CD8-positive, alpha-beta memory T cell (primary cell): ENCODE data around the gene ZNF787. TPM values are rescaled to one million over a fixed set of nuclear protein-coding genes. Genes with fewer than 3 reads are reported as not detected.
"Not testable (repeated sequence)": the region's sequence is repeated elsewhere in the genome, so short reads cannot be mapped to it uniquely, and the experiment has no call there.

Experiments used
- CTCF ChIA-PET: fragments of 350-600 bp; sonication (Branson Sonifier 250); formaldehyde crosslinking; loops from one replicate; lab custom pipeline; 2021; ENCODE audit warnings: antibody characterized with exemption; lab: Charles Lee
- POLR2A ChIA-PET: fragments of 350-600 bp; sonication (Branson Sonifier 250); formaldehyde crosslinking; loops from one replicate; lab custom pipeline; 2021; ENCODE audit warnings: antibody characterized with exemption; lab: Charles Lee
- DNase-seq, 5 donors: peaks; one replicate each; pipeline versions ENCODE4 v3.0.0 to v3.0.0-alpha.2; 2020 to 2022; ENCODE audit warnings: mixed read lengths in 1 of 5
- H3K27ac ChIP-seq: one replicate; pipeline ENCODE4 v1.7.0; 2013; ENCODE audit warnings: low read depth, mild to moderate bottlenecking, low read length, moderate library complexity
- H3K27me3 ChIP-seq: 2 replicates; pipeline ENCODE4 v1.7.0; 2013; ENCODE audit warnings: low read length, mild to moderate bottlenecking; ENCODE audit not compliant: insufficient read depth, poor library complexity, severe bottlenecking
- H3K36me3 ChIP-seq: 2 replicates; pipeline ENCODE4 v1.7.0; 2013; ENCODE audit warnings: mild to moderate bottlenecking, low read length, moderate library complexity; ENCODE audit not compliant: insufficient read depth
- H3K4me1 ChIP-seq: 2 replicates; pipeline ENCODE4 v1.7.0; 2013; ENCODE audit warnings: mild to moderate bottlenecking, low read length, moderate library complexity; ENCODE audit not compliant: insufficient read depth
- H3K4me3 ChIP-seq: 2 replicates; pipeline ENCODE4 v1.7.0; 2013; ENCODE audit warnings: mild to moderate bottlenecking, low read length
- H3K9me3 ChIP-seq: 2 replicates; pipeline ENCODE4 v1.7.0; 2013; ENCODE audit warnings: mild to moderate bottlenecking, low read length
- H3K27ac Mint-ChIP-seq, 8 donors: one replicate each; pipeline ENCODE4 v1.8.0; 2020 to 2021; ENCODE audit warnings: mixed read lengths in 8 of 8, mild to moderate bottlenecking in 6 of 8, inconsistent platforms in 3 of 8, moderate library complexity in 3 of 8
- H3K27me3 Mint-ChIP-seq, 2 donors: one replicate each; pipeline ENCODE4 v1.8.0; 2020 to 2021; ENCODE audit warnings: mixed read lengths in 2 of 2, mild to moderate bottlenecking in 1 of 2, moderate library complexity in 1 of 2
- H3K36me3 Mint-ChIP-seq, 3 donors: one replicate each; pipeline ENCODE4 v1.8.0; 2020 to 2021; ENCODE audit warnings: mixed read lengths in 3 of 3, inconsistent platforms in 1 of 3, mild to moderate bottlenecking in 1 of 3
- H3K4me1 Mint-ChIP-seq, 3 donors: one replicate each; pipeline ENCODE4 v1.8.0; 2020 to 2021; ENCODE audit warnings: mixed read lengths in 3 of 3, inconsistent platforms in 1 of 3, mild to moderate bottlenecking in 1 of 3
- H3K4me3 Mint-ChIP-seq, 7 donors: one replicate each; pipeline ENCODE4 v1.8.0; 2020 to 2021; ENCODE audit warnings: mixed read lengths in 7 of 7, mild to moderate bottlenecking in 6 of 7, moderate library complexity in 4 of 7, inconsistent platforms in 2 of 7
- H3K9me3 Mint-ChIP-seq, 5 donors: one replicate each; pipeline ENCODE4 v1.8.0; 2020 to 2022; ENCODE audit warnings: mixed read lengths in 5 of 5, mild to moderate bottlenecking in 3 of 5, moderate library complexity in 2 of 5, inconsistent platforms in 1 of 5
- polyA plus RNA-seq: library from polyadenylated mRNA; unstranded; fragments of 300-500 nt; fragmentation: Illumina TruSeq; gene quantifications from one replicate; pipeline ENCODE4 v1.2.3, GENCODE V29; 2021
- total RNA-seq, 2 experiments: library from RNA; stranded (reverse); gene quantifications; one replicate each; pipeline ENCODE4 v1.2.3, GENCODE V29; 2021

The ZNF787 gene
- total and polyA plus RNA-seq, 3 experiments from 2014 or later: 2.8 to 38.7 (median 34.7) TPM

GRCh38 chr19:56105831-56106396 lies 15.2 kb downstream of the ZNF787 start:
- peak overlapping the region in 1 of 7 donors; percentile 20 for H3K4me3 Mint-ChIP-seq
- H3K27me3 ChIP-seq, H3K27me3 Mint-ChIP-seq, H3K9me3 Mint-ChIP-seq, H3K36me3 ChIP-seq, DNase-seq, POLR2A ChIA-PET, H3K9me3 ChIP-seq, H3K4me1 ChIP-seq, H3K27ac ChIP-seq, H3K4me3 ChIP-seq: not testable (repeated sequence)
- peaks cover 0 to 34% (median 4%) of the 10 kb centered on the region in 3 donors for H3K36me3 Mint-ChIP-seq
- peak overlapping the region in 1 of 8 donors; percentile 62 for H3K27ac Mint-ChIP-seq
- H3K4me1 Mint-ChIP-seq: peaks cover 16 to 51% (median 31%) of the 10 kb centered on the region in 3 donors
- CTCF ChIA-PET: interaction anchor here (0.8 kb wide), 1 partner anchor 25 kb away, joined by 3 read pairs; no protein-coding TSS in a partner anchor

GRCh38 chr19:56105090-56105701 lies 15.9 kb downstream of the ZNF787 start:
- Mint-ChIP-seq H3K27me3 (peaks cover 0 to 2% of the 10 kb centered on the region in 2 donors), H3K36me3 (peaks cover 0 to 33% (median 4%) of the 10 kb centered on the region in 3 donors), H3K4me3 (no peak overlapping the region), H3K27ac (peak overlapping the region in 2 of 8 donors; percentile 43 to 52), H3K4me1 (peaks cover 16 to 44% (median 28%) of the 10 kb centered on the region in 3 donors), H3K9me3 (no peaks in the 10 kb centered on the region)
- no peak overlapping the region for H3K27ac ChIP-seq
- ChIA-PET CTCF (interaction anchor here (0.8 kb wide), 1 partner anchor 25 kb away, joined by 3 read pairs; no protein-coding TSS in a partner anchor), POLR2A (no interaction called here)
- DNase-seq: peak in 2 of 5 donors; percentile 20 to 53
- no peaks in the 10 kb centered on the region for H3K36me3 ChIP-seq
- no peaks in the 10 kb centered on the region for H3K9me3 ChIP-seq
- H3K4me3 ChIP-seq: no peak overlapping the region
- H3K27me3 ChIP-seq: no peaks in the 10 kb centered on the region
- H3K4me1 ChIP-seq: peaks cover 5% of the 10 kb centered on the region

GRCh38 chr19:56104423-56104822 lies 16.7 kb downstream of the ZNF787 start:
- Histone ChIP-seq H3K9me3 (no peaks in the 10 kb centered on the region), H3K27me3 (no peaks in the 10 kb centered on the region), H3K4me1 (peaks cover 5% of the 10 kb centered on the region), H3K4me3 (no peak overlapping the region), H3K36me3 (no peaks in the 10 kb centered on the region), H3K27ac (no peak overlapping the region)
- Mint-ChIP-seq H3K4me3 (no peak overlapping the region), H3K36me3 (peaks cover 0 to 40% (median 4%) of the 10 kb centered on the region in 3 donors), H3K27ac (peak overlapping the region in 1 of 8 donors; percentile 55), H3K4me1 (peaks cover 16 to 43% (median 27%) of the 10 kb centered on the region in 3 donors), H3K27me3 (peaks cover 0 to 2% of the 10 kb centered on the region in 2 donors), H3K9me3 (no peaks in the 10 kb centered on the region)
- POLR2A ChIA-PET: no interaction called here
- CTCF ChIA-PET: no interaction called here
- DNase-seq: no peak

- Mint-ChIP-seq H3K27ac (no peak overlapping the region), H3K4me3 (no peak overlapping the region), H3K27me3 (peaks cover 0 to 2% of the 10 kb centered on the region in 2 donors), H3K4me1 (peaks cover 16 to 34% (median 24%) of the 10 kb centered on the region in 3 donors), H3K36me3 (peaks cover 0 to 43% (median 4%) of the 10 kb centered on the region in 3 donors), H3K9me3 (no peaks in the 10 kb centered on the region)
- Histone ChIP-seq H3K27me3 (no peaks in the 10 kb centered on the region), H3K4me3 (no peak overlapping the region), H3K36me3 (no peaks in the 10 kb centered on the region), H3K27ac (no peak overlapping the region), H3K9me3 (no peaks in the 10 kb centered on the region), H3K4me1 (peaks cover 5% of the 10 kb centered on the region)
- ChIA-PET CTCF (no interaction called here), POLR2A (no interaction called here)
- DNase-seq: no peak
Observed at GRCh38 chr19:56103027-56103614, 18.0 kb downstream of the ZNF787 start.

- Mint-ChIP-seq H3K4me1 (peaks cover 16 to 24% (median 21%) of the 10 kb centered on the region in 3 donors), H3K27ac (peak overlapping the region in 1 of 8 donors; percentile 72), H3K27me3 (peaks cover 0 to 2% of the 10 kb centered on the region in 2 donors), H3K4me3 (no peak overlapping the region), H3K9me3 (no peaks in the 10 kb centered on the region), H3K36me3 (peaks cover 0 to 44% (median 4%) of the 10 kb centered on the region in 3 donors)
- Histone ChIP-seq H3K9me3 (no peaks in the 10 kb centered on the region), H3K27ac (no peak overlapping the region), H3K4me3 (no peak overlapping the region), H3K27me3 (no peaks in the 10 kb centered on the region), H3K4me1 (peaks cover 5% of the 10 kb centered on the region), H3K36me3 (no peaks in the 10 kb centered on the region)
- ChIA-PET POLR2A (no interaction called here), CTCF (no interaction called here)
- DNase-seq: no peak
Observed at GRCh38 chr19:56101746-56102535, 19.2 kb downstream of the ZNF787 start.

GRCh38 chr19:56101095-56101494 lies 20.0 kb downstream of the ZNF787 start:
- H3K27me3 ChIP-seq: no peaks in the 10 kb centered on the region
- H3K27ac Mint-ChIP-seq: no peak overlapping the region
- H3K4me1 Mint-ChIP-seq: peaks cover 7 to 15% (median 13%) of the 10 kb centered on the region in 3 donors
- peaks cover 0 to 45% (median 4%) of the 10 kb centered on the region in 3 donors for H3K36me3 Mint-ChIP-seq
- ChIA-PET CTCF (no interaction called here), POLR2A (no interaction called here)
- no peaks in the 10 kb centered on the region for H3K9me3 Mint-ChIP-seq
- no peak overlapping the region for H3K4me3 ChIP-seq
- H3K4me1 ChIP-seq: peaks cover 5% of the 10 kb centered on the region
- H3K27me3 Mint-ChIP-seq: peaks cover 0 to 2% of the 10 kb centered on the region in 2 donors
- no peaks in the 10 kb centered on the region for H3K9me3 ChIP-seq
- no peak for DNase-seq
- no peak overlapping the region for H3K27ac ChIP-seq
- no peak overlapping the region for H3K4me3 Mint-ChIP-seq
- H3K36me3 ChIP-seq: no peaks in the 10 kb centered on the region

- Histone ChIP-seq H3K4me3 (no peak overlapping the region), H3K9me3 (no peaks in the 10 kb centered on the region), H3K4me1 (no peaks in the 10 kb centered on the region), H3K27ac (no peak overlapping the region), H3K36me3 (no peaks in the 10 kb centered on the region), H3K27me3 (no peaks in the 10 kb centered on the region)
- POLR2A ChIA-PET: no interaction called here
- CTCF ChIA-PET: no interaction called here
- Mint-ChIP-seq H3K36me3 (peaks cover 0 to 53% (median 4%) of the 10 kb centered on the region in 3 donors), H3K4me3 (no peak overlapping the region), H3K27ac (no peak overlapping the region), H3K27me3 (no peaks in the 10 kb centered on the region), H3K4me1 (peaks cover 0 to 8% (median 5%) of the 10 kb centered on the region in 3 donors), H3K9me3 (no peaks in the 10 kb centered on the region)
- DNase-seq: no peak
Observed at GRCh38 chr19:56099638-56100539, 21.2 kb downstream of the ZNF787 start.
